GM18505 (cell line): ENCODE results near the gene ENPP3.
"Not testable (repeated sequence)": the region's sequence is repeated elsewhere in the genome, so short reads cannot be mapped to it uniquely, and the experiment has no call there.

ENCODE experiments used
- ATAC-seq: cut with Tn5 transposase; IDR thresholded peaks from one replicate; pipeline ENCODE4 v1.9.1; 2021; ENCODE audit not compliant: unreplicated experiment
- POLR2A ChIP-seq: IDR thresholded peaks from 4 replicates; pipeline ENCODE4 v1.6.1; 2011; ENCODE audit warnings: borderline replicate concordance; ENCODE audit not compliant: insufficient read depth, insufficient read length; ENCODE audit errors: extremely low read depth

The ENPP3 gene

DNA sequence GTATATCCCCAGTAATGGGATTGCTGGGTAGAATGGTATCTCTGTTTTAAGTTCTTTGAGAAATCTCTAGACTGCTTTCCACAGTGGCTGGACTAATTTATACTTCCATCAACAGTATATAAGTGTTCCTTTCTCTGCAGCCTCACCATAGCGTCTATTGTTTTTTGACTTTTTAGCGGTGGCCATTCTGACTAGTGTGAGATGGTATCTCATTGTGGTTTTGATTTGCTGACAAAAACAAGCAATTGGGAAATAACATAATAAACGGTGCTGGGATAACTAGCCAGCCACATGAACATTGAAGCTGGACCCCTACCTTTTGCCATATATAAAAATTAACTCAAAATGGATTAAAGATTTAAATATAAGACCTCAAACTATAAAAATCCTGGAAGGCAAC lies 49.9 kb downstream of the ENPP3 start:
- no peak for TF ChIP-seq POLR2A
- ATAC-seq: no peak

DNA sequence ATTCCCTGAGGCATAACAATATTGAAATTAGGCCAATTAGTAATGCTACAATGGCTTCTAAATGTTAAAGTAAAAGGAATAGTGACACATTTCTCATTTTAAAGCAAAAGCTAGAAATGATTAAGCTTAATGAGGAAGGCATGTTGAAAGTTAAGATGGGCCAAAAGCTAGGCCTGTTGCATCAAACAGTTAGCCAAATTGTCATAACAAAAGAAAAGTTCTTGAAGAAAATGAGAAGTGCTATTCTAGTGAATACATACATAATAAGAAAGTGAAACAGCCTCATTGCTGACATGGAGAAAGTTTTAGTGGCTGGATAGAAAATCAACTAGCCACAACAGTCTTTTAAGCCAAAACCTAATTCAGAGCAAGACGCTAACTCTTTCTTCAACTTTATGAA lies 51.2 kb downstream of the ENPP3 start:
- no peak for TF ChIP-seq POLR2A
- ATAC-seq: peak; percentile 54

DNA sequence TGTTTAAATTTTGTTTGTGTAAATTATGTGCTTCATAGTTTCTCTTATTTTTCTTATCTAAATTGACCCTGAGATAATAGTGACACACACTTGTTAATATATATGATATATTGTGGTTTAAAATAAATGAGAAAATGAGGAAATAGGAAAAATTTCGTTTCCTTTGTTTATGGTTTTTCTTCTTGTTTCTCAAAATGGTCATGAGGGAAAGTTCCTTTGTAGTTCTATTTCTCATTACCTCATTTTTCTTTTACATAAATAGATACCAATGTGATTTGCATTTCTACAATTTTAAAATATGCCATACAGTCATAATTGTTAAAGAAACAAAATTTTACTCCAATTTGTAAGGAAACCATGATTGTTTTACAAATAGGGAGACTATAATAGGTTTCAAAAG lies 54.9 kb downstream of the ENPP3 start:
- TF ChIP-seq POLR2A: no peak
- ATAC-seq: no peak

DNA sequence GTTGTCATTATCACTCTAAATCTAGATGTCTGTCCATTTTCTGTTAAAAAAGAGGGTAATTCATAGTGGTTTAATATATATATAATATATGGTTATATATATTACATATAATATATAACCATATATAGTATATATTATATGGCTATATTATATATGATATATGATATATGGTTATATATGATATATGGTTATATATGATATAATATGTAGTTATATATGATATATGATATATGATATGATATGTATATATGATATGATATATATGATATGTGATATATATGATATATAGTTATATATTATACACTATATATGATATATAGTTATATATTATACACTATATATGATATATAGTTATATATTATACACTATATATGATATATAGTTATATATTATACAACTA lies 55.5 kb downstream of the ENPP3 start:
- no peak for TF ChIP-seq POLR2A
- ATAC-seq: no peak

DNA sequence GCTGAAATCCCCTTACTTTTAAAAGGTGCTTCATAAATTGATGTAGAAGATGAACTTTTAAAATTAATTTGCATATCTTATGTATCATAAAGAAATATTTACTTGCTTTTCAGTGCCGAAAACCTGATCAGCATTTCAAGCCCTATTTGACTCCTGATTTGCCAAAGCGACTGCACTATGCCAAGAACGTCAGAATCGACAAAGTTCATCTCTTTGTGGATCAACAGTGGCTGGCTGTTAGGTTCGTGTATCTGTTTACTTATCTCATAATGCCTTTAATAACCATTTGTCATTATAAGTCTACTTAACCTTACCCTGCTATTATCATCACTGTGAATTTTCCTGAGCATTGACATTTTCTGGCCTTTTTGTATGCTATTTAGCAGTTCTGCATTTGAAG lies 56.3 kb downstream of the ENPP3 start:
- TF ChIP-seq POLR2A: no peak
- ATAC-seq: no peak

DNA sequence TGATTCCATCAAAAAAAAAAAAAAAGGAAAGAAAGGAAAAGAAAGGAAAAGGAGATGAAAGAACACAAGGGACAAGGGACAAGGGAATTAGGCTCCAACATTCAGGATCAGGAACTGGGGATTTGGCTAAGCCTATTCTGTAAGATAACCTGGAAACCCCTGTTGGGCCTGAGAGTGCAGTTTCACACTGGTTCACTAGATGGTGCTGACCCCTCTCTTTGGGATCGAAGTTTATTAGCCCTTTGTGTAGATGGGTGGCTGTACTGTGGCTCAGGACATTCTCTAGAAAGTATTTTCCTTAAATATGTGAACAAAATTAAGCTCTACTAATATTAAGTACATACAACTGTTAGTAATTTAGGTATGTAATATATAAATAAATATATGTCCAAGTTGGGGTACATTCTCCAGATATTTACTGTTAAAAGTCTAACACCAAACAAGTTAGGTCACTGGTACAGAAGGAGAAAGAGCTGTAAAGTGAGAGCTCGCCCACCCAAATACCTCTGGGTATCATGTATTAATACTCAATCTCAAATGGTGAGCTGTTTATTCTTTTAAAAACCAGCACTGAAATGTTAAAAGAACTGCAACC lies 57.8 kb downstream of the ENPP3 start:
- no peak for TF ChIP-seq POLR2A
- ATAC-seq: peak; percentile 90

DNA sequence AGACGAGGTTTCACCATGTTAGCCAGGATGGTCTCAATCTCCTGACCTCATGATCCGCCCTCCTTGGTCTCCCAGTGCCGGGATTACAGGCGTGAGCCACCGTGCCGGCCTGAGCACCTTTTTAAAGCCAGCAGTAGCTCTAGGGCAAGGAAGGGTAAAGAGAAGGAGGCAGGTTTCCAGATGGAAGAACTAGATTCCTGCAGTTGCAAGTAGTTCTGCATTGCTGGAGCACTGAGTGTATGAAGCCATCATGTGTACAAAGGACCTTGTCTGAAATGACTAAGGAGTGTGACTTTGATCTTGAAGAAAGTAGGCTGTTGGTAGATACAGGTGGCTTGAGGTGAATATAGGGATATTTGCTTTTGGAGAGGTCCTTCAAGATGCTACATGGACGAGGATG lies 59.9 kb downstream of the ENPP3 start:
- TF ChIP-seq POLR2A: no peak
- no peak for ATAC-seq

DNA sequence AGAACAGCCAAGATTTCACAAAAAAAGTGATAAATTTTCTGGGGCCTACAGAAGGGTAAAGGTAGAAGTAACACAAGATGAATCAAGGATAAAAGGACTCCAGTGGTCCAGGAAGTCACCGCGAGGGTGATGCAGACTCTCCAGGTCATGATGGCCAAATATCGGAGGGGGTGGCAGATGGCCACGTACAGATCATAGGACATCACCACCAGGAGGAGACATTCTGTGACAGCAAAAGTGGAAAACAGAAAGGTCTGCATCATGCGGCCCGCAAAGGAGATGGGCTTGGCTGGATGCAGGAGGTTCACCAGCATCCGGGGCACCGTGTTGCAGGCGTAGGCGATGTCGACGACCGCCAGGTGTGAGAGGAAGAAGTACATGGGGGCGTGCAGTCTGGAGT lies 63.7 kb downstream of the ENPP3 start:
- not testable (repeated sequence) for ATAC-seq

DNA sequence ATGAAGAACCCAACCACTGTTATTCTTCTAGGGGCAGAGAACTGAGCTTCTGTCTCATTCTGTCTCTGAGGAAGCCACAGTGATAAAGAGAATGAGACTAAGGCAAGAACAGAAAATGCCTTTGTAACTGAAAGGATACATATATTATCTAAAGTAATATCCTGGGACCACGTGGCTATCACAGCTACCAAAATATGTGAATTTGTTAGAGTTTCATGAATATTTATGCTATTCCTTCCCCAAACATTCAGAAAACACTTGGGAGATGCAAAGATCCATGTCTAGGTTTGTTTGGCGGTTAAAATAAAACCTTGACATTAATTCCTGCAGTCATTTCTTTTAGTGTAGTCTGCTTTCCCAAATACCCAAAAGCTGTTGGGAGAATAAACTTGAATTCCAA lies 66.8 kb downstream of the ENPP3 start:
- ATAC-seq: not testable (repeated sequence)

DNA sequence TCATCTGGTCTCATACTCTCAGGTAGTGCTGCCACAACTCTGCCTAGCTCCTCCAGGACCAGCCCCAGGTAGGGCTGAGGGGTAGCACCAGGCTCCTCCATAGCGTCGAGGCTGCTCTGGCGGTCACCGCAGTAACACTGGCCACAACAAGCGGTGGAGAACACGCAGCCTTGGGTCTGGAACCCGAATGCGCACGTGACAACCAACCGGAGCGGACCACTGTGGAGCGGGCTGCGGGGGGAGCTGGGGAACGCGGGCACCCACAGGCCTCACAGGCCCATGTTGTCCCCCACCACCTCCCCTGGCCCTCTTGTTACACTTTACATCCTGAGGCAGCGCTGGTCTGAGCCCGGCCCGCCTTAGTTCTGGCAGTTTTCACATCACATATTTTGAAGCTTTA lies 73.8 kb downstream of the ENPP3 start, which contains the start of gene CTAGE9:
CTAGE9 (minus strand) TSS at position 101 of the 400 bp plus-strand sequence; CDS start at position 101, 0 bp downstream.
- not testable (repeated sequence) for ATAC-seq

DNA sequence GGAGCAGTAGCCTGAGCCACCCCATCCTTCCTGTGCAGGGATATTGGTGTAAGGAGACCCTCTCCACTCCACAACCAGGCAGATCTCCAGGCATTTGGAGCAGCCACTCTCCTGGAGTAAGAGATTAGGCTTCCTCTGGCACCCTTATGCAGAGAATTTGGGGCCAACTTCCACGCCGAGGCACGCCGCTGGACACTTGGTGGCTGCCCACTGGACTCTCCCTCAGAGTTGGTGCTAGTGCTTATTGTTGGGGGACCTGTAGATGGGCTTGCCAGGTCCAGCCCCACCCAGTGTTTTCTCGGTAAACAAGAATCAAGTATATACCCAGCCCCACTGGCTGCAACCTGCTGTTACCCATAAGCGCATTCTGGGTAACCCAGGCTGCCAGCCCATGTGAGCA lies 78.5 kb downstream of the ENPP3 start:
- peak; percentile 70 for ATAC-seq

DNA sequence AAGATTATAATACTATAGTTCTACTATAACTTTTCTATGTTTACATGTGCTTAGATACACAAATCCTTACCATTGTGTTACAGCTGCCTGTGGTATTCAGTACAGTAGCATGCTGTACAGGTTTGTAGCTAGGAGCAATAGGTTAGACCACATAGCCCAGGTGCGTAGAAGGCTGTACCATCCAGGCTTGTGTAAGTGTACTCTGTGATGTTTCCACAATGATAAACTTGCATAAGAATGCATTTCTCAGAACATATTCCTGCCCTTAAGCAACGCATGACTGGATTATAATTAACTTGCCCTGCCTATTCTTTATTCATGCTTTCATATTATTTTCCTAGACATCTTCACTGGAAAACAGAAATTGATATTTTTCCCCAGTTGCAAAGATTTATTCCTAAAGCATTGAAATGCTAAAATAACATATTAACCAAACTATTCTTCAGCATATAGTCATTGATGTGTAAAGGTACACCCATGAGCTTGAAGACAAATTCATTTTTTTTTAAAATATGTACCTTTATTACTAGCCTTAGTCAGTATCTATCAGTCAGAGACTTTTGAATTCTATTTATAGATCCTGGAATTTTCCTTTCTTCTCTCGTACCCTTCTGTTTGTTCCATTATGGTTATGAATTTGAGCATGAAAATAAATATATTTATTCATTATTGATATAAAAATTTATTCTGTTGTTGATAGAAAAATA lies 80.9 kb downstream of the ENPP3 start:
- no peak for TF ChIP-seq POLR2A
- ATAC-seq: no peak

DNA sequence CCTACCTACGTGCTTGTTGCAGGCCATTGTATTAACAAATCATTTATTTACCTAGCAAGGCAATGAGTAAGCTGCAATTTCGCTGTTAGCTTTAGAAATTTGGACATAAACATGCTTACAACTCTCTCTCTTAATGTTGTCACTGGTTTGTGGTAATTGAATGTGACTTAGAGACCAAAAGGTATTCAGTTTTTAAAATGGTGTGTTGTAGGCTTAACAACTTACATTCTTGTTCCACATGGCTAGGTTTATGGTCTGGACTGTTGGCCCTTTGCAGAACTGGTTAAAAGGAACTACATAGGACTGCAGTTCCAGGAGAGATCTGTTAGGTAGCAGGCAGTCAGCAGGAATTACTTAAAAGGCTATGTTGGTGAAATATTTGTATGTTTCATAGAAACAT lies 84.1 kb downstream of the ENPP3 start:
- no peak for ATAC-seq
- no peak for TF ChIP-seq POLR2A

DNA sequence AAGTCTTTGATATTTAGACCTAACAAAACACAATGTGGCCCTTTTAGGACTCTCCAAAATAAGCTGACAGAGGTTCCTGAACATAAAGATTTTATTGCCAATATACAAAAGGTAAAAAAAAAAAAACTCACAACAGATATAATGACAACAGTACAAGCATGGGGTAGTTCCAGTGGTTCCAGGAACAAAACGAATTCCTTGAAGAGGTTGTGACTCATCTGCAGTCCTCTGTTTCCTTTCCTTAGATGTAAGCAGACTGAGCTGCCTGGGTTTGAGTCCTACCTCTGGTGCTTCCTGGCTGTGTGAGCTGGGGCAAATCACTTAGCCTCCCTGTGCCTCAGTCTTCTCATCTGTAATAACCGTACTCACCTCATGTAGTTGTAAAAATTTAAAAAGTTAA lies 87.0 kb downstream of the ENPP3 start:
- TF ChIP-seq POLR2A: no peak

DNA sequence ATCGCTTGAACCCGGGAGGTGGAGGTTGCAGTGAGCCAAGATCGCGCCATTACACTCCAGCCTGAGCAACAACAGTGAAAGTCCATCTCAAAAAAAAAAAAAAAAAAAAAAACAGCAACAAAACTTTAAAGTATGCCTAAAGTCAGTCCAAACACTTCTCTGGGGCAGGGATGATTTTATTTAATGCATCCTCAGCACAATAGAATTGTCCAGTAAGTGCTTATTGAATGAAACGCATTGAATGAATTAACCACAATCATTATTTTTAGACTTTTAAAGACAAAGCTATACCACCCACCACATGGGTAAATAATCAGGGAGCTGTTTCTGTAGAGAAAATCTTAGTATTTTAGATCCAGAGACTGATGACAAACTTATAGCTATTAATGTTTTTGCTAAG lies 90.4 kb downstream of the ENPP3 start:
- no peak for ATAC-seq
- no peak for TF ChIP-seq POLR2A

More for the DNA sequence above, 87.0 kb downstream of the ENPP3 start:
- no peak for ATAC-seq
